ENCODE data around the gene ATP6V1F.

- TF ChIP-seq CTCF (IDR thresholded peaks at IDR 0.05; ENCODE audit: insufficient read depth, low read length, poor library complexity, severe bottlenecking) (no peak), EZH2phosphoT487 (conservative IDR thresholded peaks at IDR 0.05; ENCODE audit: low read length) (no peak)
Observed at GRCh38 chr7:128842674-128843641, 19.7 kb upstream of the ATP6V1F start.

All from SU-DHL-6 (cell line).